Nephron progenitor cell (in vitro differentiated cells): ENCODE data around the gene PPP2R2D.

Experiments used
- DNase-seq: peaks from one replicate; pipeline ENCODE4 v3.0.0; 2021
- H3K27ac Mint-ChIP-seq: 2 replicates; pipeline ENCODE4 v1.8.0; 2021; ENCODE audit warnings: mild to moderate bottlenecking, moderate library complexity, mixed read lengths
- H3K27me3 Mint-ChIP-seq: 2 replicates; pipeline ENCODE4 v1.8.0; 2021; ENCODE audit warnings: mild to moderate bottlenecking, low read depth, mixed read lengths; ENCODE audit not compliant: poor library complexity
- H3K36me3 Mint-ChIP-seq: 2 replicates; pipeline ENCODE4 v1.8.0; 2021; ENCODE audit warnings: low read depth, mixed read lengths
- H3K4me1 Mint-ChIP-seq: 2 replicates; pipeline ENCODE4 v1.8.0; 2021; ENCODE audit warnings: mixed read lengths
- H3K4me3 Mint-ChIP-seq: 2 replicates; pipeline ENCODE4 v1.8.0; 2021; ENCODE audit warnings: mild to moderate bottlenecking, moderate library complexity, mixed read lengths
- H3K9me3 Mint-ChIP-seq: 2 replicates; pipeline ENCODE4 v1.8.0; 2021; ENCODE audit warnings: mild to moderate bottlenecking, moderate library complexity, mixed read lengths
- TF ChIP-seq, protein P1 (sequence below): fragments of 200-600 bp; sonication (generic); IDR thresholded peaks from 2 replicates; pipeline ENCODE4 v1.5.0; 2021; ENCODE audit warnings: antibody characterized with exemption

The PPP2R2D gene

DNA sequence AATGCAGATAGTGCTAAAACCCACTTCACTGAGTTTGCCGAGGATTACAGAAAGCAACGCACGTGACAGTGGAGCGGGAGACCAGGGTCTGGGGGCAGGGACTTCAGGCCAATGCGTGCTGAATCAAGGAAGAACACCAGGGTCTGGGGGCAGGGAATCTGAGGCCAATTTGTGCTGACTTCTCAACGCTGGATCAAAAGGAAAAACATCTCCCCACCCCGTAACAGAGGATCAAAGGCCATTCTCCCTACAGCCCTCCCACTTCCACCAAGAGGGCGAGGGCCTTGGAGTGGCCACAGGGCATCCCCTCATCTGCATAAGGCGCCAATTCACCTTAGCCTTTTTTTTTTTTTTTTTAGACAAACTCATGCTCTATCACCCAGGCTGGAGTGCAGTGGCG, 103.2 kb downstream of the PPP2R2D start:
- Mint-ChIP-seq H3K36me3 (no peaks in the 10 kb centered on the region), H3K9me3 (peaks cover 13% of the 10 kb centered on the region), H3K27me3 (peaks cover 9% of the 10 kb centered on the region), H3K4me3 (no peak overlapping the region), H3K27ac (no peak overlapping the region), H3K4me1 (peaks cover 29% of the 10 kb centered on the region)
- DNase-seq = no peak
- TF ChIP-seq, protein P1, sequence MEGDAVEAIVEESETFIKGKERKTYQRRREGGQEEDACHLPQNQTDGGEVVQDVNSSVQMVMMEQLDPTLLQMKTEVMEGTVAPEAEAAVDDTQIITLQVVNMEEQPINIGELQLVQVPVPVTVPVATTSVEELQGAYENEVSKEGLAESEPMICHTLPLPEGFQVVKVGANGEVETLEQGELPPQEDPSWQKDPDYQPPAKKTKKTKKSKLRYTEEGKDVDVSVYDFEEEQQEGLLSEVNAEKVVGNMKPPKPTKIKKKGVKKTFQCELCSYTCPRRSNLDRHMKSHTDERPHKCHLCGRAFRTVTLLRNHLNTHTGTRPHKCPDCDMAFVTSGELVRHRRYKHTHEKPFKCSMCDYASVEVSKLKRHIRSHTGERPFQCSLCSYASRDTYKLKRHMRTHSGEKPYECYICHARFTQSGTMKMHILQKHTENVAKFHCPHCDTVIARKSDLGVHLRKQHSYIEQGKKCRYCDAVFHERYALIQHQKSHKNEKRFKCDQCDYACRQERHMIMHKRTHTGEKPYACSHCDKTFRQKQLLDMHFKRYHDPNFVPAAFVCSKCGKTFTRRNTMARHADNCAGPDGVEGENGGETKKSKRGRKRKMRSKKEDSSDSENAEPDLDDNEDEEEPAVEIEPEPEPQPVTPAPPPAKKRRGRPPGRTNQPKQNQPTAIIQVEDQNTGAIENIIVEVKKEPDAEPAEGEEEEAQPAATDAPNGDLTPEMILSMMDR = no peak

DNA sequence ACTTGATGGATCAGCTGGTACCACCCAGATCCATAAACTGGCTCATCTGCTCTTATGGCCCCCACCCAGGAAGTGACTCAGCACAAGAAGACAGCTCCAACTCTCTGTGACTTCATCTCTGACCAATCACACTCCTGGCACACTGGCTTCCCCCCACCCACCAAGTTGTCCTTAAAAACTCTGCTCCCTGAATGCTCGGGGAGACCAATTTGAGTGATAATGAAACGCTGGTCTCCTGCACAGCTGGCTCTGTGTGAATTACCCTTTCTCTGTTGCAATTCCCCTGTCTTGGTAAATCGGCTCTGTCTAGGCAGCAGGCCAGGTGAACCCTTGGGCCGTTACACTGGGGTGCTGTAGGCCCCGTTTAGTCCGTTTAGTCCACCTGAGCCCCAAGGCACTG, 104.3 kb downstream of the PPP2R2D start:
- no peak overlapping the region for H3K4me3 Mint-ChIP-seq
- DNase-seq = no peak
- TF ChIP-seq, protein P1 = no peak
- H3K9me3 Mint-ChIP-seq = peaks cover 13% of the 10 kb centered on the region
- no peak overlapping the region for H3K27ac Mint-ChIP-seq
- H3K27me3 Mint-ChIP-seq = peaks cover 9% of the 10 kb centered on the region
- H3K4me1 Mint-ChIP-seq = peaks cover 27% of the 10 kb centered on the region
- H3K36me3 Mint-ChIP-seq = no peaks in the 10 kb centered on the region

DNA sequence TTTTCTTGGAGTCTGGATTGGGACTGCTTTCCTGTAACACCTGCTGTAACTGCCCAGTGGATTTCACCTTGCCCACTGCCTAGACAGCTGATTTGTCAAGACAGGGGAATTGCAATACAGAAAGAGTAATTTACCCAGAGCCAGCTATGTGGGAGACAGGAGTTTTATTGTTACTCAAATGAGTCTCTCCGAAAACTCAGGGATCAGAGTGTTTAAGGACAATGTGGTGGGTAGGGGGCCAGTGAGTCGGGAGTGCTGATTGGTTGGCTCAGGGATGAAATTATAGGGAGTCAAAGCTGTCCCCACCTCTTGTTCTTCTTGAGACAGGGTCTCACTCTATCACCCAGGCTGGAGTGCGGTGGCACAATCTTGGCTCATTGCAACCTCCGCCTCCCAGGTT, 106.2 kb downstream of the PPP2R2D start:
- H3K27me3 Mint-ChIP-seq = peaks cover 9% of the 10 kb centered on the region
- H3K27ac Mint-ChIP-seq = no peak overlapping the region
- H3K4me1 Mint-ChIP-seq = peaks cover 19% of the 10 kb centered on the region
- no peaks in the 10 kb centered on the region for H3K36me3 Mint-ChIP-seq
- no peak for DNase-seq
- no peak overlapping the region for H3K4me3 Mint-ChIP-seq
- TF ChIP-seq, protein P1 = no peak
- peaks cover 13% of the 10 kb centered on the region for H3K9me3 Mint-ChIP-seq

DNA sequence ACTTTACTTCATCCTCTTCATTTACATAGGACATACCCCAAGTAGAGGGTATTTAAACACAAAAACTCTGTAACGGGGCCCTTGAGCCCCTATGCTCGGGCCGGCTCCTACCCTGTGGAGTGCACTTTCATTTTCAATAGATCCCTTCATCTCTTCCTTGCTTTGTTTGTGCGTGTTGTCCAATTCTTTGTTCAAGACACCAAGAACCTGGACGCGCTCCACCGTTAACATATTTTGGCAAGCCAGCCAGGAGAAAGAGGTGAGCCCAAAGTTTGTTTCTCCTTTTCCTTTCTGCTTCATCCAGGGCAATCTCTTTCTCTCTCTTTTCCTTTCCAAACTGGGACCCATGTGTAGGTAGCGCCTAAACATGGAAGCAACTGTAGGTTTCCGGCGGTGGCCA, 106.9 kb downstream of the PPP2R2D start:
- no peak overlapping the region for H3K27ac Mint-ChIP-seq
- DNase-seq = no peak
- no peaks in the 10 kb centered on the region for H3K36me3 Mint-ChIP-seq
- peaks cover 9% of the 10 kb centered on the region for H3K27me3 Mint-ChIP-seq
- peaks cover 13% of the 10 kb centered on the region for H3K9me3 Mint-ChIP-seq
- H3K4me1 Mint-ChIP-seq = peaks cover 13% of the 10 kb centered on the region
- no peak overlapping the region for H3K4me3 Mint-ChIP-seq
- TF ChIP-seq, protein P1 = no peak
